GM18907 (cell line): ENCODE measurements around the gene KEL.

Source experiments
- ATAC-seq: cut with Tn5 transposase; IDR thresholded peaks from one replicate; pipeline ENCODE4 v1.9.1; 2021; ENCODE audit warnings: mild to moderate bottlenecking, moderate library complexity; ENCODE audit not compliant: unreplicated experiment

The KEL gene

DNA sequence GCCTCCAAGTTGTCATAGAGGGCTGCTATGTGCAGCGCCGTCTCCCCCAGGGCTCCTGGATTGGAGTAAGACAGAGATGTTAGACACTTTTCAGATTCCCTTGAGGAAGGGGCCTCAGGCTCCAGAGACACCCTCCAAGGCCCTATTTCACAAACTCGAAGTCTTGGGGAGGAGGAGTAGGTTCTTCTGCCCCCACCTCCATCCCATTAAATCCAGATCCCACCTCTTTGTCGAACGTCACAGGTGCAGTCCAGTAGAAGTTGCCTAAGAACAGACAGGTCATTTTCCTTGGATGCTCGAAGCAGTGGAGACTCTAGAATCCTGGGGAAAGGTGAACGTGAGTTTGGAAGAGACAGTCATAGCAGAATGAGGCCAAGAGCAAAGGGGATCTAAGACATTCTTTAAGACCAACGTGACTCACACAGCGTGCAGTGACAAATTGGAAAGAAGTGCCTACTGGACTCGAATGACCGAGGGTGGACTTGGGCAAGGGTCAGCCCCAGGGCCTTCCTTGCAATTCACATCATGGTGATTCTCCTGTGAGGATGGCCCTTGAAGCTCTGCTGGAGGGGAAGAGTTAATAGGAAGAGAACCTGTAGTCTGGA is 31.9 kb downstream of the KEL start:
- no peak for ATAC-seq

- ATAC-seq = no peak
These were observed 34.2 kb downstream of the KEL start for GRCh38 chr7:142927949-142928348.

DNA sequence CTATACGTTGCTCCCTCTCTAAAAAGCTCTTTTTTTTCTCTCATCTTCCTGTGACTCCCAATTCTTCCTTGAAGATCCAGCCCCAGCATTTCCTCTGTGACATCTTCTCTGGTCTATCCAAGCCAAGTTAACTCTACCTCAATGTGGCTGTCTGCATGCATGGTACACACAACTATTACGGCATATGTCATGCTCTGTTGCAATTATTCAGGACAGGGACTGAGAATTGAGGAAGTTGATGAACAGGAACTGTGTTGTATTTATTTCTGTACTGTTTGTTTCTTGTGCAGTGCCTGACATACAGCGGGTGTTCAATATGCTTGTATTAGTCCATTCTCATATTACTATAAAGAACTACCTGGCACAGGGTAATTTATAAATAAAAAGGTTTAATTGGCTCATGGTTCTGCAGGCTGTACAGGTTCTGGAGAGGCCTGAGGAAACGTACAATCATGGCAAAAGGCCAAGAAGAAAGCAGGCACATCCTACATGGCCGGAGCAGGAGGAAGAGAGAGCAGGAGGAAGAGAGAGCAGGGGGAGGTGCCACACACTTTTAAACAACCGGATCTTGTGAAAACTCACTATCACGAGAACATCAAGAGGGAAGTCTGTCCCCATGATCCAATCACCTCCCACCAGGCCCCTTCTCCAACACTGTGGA is 34.9 kb downstream of the KEL start:
- no peak for ATAC-seq

DNA sequence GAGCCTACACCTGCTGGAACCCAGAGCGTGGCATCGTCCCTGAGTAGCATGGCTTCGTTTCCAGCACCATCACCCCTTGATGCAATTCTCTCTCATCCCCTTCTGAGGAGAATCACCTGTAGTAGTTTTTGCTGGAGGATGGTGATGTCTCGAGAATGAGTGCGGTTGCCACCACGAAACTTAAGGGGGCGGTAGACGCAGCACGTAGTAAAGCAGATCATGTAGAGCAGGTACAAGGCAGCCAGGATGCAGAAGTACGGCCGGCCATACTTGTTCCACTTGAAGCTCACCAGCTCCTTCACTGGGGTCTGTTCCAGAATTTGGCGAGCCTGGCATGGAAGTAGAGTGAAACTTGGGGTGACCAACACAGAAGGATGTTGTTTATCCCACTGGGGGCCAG is 36.8 kb downstream of the KEL start:
- ATAC-seq = no peak

- no peak for ATAC-seq
These were observed 38.8 kb downstream of the KEL start for GRCh38 chr7:142923391-142923790.

DNA sequence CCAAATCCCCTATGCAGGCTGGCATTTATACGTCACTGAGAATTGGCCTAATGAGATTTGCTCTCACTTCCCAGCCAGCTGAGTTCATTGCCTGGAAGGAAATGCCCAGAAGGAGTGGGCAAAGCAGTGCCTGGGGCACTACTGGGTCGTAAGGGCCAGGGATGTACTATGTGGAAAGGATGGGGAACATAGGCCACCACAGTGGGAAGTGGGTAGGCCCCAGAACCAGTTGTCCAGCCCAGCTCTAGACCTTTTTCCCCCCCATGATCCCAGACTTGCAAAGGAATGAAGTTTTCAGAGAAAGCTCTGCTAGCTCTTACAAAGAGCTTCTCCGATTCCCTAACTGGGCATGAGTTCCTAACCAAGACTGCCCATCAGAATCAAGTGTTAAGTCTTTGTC is 42.5 kb downstream of the KEL start:
- no peak for ATAC-seq

- ATAC-seq = no peak
These were observed 43.3 kb downstream of the KEL start for GRCh38 chr7:142918901-142919300.

DNA sequence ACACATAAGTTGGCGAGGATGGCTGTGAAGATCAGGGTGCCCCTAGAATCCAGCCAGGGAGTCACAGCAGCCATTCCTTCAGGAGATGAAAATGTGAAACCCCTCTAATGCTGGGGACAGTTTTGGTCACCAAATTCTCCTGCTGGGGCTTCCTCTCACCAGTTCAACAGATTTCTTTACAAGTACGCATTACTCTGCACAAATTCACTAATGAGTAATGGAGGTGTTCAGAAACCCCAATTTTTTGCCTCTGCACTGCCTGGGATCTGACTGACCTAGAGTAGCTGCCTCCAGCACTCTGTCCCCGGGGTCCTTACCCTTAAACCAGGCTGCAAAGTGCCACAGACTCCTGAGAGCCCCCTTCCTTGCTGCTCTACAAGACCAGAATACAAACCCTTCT is 44.7 kb downstream of the KEL start:
- ATAC-seq = no peak

GRCh38 chr7:142916508-142916907 is 45.7 kb downstream of the KEL start:
- ATAC-seq = no peak

DNA sequence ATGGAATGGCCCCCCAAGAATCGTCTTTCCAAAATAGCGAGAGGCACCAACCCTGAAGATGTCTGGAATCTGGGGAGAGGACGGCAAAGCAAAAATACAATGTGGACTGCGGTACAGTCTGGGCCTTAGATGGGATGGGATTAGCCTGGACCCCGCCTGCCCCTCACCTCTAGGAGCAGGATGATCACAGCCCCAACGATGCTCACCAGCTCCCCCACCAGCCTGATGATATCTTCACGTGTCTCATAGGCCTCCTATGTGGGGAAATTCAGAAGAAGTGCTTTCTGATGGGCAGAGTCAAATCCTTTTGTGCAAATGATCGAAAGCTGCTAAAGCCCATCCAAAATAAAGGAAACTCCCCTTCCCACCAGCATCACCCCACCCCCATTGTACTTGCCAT is 46.8 kb downstream of the KEL start:
- no peak for ATAC-seq

GRCh38 chr7:142914121-142914520 is 48.0 kb downstream of the KEL start:
- no peak for ATAC-seq

GRCh38 chr7:142913566-142913965 is 48.6 kb downstream of the KEL start:
- no peak for ATAC-seq

DNA sequence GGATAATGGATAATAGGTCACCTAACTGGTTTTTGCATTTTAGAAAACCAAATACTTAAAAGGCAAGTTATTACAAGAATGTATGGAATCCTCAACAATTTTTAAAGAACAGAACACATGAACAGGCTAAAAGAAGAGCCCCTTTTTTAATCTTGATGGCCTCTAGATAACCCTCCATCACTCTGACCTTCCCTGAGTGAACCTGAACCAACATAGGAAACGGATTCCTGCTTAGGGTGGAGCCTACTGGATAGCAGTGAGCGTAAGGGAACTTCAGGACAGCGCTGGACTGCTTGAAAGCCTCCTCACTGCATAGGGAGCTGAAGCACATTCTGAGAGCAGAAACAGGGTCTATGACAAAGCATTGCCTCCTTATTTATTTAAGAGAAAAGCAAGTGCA is 49.1 kb downstream of the KEL start:
- ATAC-seq = no peak

DNA sequence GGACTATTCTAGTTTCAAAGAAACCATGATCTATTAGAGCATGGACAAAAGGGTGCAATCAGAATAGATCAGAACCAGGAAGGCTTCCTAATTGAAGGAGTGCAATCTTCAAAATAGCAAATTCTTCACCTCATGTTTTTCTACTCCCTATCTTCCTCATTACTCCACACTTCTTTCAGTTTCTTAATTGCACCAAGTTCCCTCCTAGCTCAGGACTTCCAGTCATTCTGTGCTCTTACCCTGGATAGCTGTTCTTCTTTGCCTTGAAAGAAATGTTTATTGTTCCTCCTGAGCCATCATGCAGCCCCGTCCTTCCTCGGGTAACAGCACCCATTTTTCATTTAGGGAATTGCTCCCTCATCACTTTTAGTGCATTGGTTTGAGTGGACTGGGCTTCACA is 51.7 kb downstream of the KEL start:
- ATAC-seq = no peak

DNA sequence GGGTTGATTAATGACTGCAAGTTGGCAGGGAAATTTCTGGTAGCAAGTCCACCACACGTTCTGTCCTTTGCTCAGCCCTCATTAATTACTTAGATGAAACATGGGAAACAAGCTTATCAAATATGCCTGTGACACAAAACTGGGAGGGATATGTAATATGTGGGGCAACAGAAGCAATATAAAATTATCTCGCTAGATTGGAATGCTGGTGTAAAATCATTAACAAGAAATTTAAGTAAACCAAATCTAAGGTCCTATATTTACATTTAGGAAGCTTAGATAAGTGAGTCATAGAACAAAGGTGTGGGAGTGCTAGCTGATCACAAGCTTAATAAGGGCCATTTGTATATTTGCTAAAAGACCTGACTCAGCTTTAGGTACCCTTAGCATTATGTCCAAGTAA is 52.1 kb downstream of the KEL start:
- no peak for ATAC-seq

- ATAC-seq = no peak
These were observed 53.0 kb downstream of the KEL start for GRCh38 chr7:142908921-142909890.

GRCh38 chr7:142908290-142908689 is 53.9 kb downstream of the KEL start:
- no peak for ATAC-seq

DNA sequence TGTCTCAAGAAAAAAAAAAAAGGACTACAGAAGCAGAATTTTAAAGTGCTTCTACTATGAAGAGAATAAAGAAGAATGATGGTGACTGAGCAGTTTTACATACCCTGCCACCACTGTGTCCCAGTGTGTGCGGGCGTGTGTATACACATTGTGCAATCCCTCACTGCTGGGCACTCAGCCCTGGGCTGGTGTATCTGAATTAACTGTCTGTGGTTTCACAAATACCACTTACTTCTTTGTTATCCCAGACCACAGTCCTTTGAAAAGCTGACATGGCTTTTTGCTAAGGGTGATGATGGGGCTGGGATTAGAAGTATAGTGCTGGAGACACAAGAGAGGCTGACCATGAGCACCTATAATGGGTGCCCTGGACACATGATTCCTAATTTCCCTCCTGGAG is 55.5 kb downstream of the KEL start:
- no peak for ATAC-seq

- ATAC-seq = no peak
These were observed 56.4 kb downstream of the KEL start for GRCh38 chr7:142905759-142906158.

DNA sequence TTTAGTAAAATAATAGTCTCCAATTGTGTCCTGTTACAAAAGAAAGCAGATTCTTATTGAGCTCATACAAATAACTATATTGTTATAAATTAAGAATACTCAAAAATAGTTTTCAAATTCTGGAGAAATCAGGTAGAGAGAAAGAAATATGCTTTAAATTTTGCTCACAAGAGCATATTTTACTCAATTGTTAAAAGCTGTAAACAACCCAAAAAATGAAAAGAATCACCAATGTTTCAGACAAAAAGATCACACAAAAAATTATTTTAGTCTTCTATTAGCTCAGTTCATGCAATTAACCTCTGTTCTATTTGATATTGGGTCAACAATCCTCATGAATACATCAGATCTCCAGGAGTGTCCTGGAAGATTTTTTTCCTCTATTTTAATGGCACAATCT is 58.0 kb downstream of the KEL start:
- no peak for ATAC-seq

GRCh38 chr7:142901426-142902259 is 60.5 kb downstream of the KEL start:
- ATAC-seq = no peak
